ENCODE measurements around the gene DHPS. TPM values are rescaled to one million over a fixed set of nuclear protein-coding genes. Genes with fewer than 3 reads are reported as not detected.

DHPS gene
- polyA plus RNA-seq, 1 experiment = 92.2 TPM

GRCh38 chr19:12667731-12668302 is 13.9 kb downstream of the DHPS start:
- no peaks in the 10 kb centered on the region for H3K27me3 ChIP-seq (ENCODE audit: control insufficient read depth, insufficient read depth, low read length)
- no peak overlapping the region; the same call in 1 of the 2 replicates for H3K4me3 ChIP-seq (ENCODE audit: low read depth, low read length)
- CTCF ChIA-PET = interaction anchor here (1.0 to 2.4 kb wide), 5 partner anchors 9 to 104 kb away, joined by 3 to 13 read pairs (median 3); no protein-coding TSS in a partner anchor
- peaks cover 12% of the 10 kb centered on the region for H3K36me3 ChIP-seq (ENCODE audit: control insufficient read depth, insufficient read depth, low read length)
- POLR2A ChIA-PET = no interaction called here
- TF ChIP-seq, protein P1, sequence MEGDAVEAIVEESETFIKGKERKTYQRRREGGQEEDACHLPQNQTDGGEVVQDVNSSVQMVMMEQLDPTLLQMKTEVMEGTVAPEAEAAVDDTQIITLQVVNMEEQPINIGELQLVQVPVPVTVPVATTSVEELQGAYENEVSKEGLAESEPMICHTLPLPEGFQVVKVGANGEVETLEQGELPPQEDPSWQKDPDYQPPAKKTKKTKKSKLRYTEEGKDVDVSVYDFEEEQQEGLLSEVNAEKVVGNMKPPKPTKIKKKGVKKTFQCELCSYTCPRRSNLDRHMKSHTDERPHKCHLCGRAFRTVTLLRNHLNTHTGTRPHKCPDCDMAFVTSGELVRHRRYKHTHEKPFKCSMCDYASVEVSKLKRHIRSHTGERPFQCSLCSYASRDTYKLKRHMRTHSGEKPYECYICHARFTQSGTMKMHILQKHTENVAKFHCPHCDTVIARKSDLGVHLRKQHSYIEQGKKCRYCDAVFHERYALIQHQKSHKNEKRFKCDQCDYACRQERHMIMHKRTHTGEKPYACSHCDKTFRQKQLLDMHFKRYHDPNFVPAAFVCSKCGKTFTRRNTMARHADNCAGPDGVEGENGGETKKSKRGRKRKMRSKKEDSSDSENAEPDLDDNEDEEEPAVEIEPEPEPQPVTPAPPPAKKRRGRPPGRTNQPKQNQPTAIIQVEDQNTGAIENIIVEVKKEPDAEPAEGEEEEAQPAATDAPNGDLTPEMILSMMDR (IDR thresholded peaks at IDR 0.05; ENCODE audit: insufficient read depth, low read depth, low read length) = no peak
- no peak for DNase-seq (ENCODE audit: low read depth)

GRCh38 chr19:12666265-12667048 is 15.2 kb downstream of the DHPS start, which contains the start of the genes MAN2B1 and WDR83:
Gene MAN2B1 (minus strand): TSS chr19:12666742. CDS start chr19:12666701, 41 bp downstream.
Gene WDR83 (plus strand): TSS chr19:12666807. CDS start chr19:12669791, 2,984 bp downstream.
- peaks cover 11% of the 10 kb centered on the region for H3K36me3 ChIP-seq (ENCODE audit: control insufficient read depth, insufficient read depth, low read length)
- ChIA-PET CTCF (interaction anchor here (1.0 to 1.3 kb wide), 4 partner anchors 9 to 103 kb away, joined by 3 to 5 read pairs (median 4); no protein-coding TSS in a partner anchor), POLR2A (no interaction called here)
- TF ChIP-seq, protein P1 (IDR thresholded peaks at IDR 0.05; ENCODE audit: insufficient read depth, low read depth, low read length) = no peak
- H3K27me3 ChIP-seq (ENCODE audit: control insufficient read depth, insufficient read depth, low read length) = no peaks in the 10 kb centered on the region
- peak within 1 kb of the TSS; percentile 71 for H3K4me3 ChIP-seq (ENCODE audit: low read depth, low read length)
- DNase-seq (ENCODE audit: low read depth) = no peak

- no peaks in the 10 kb centered on the region for H3K27me3 ChIP-seq (ENCODE audit: control insufficient read depth, insufficient read depth, low read length)
- CTCF ChIA-PET = interaction anchor here (1.0 to 1.3 kb wide), 3 partner anchors 10 to 102 kb away, joined by 3 to 5 read pairs (median 4); no protein-coding TSS in a partner anchor
- peak overlapping the region; percentile 71 for H3K4me3 ChIP-seq (ENCODE audit: low read depth, low read length)
- no peak for DNase-seq (ENCODE audit: low read depth)
- TF ChIP-seq, protein P1 (IDR thresholded peaks at IDR 0.05; ENCODE audit: insufficient read depth, low read depth, low read length) = no peak
- POLR2A ChIA-PET = no interaction called here
- peaks cover 15% of the 10 kb centered on the region for H3K36me3 ChIP-seq (ENCODE audit: control insufficient read depth, insufficient read depth, low read length)
These were observed 15.9 kb downstream of the DHPS start for GRCh38 chr19:12665671-12666264.

DNA sequence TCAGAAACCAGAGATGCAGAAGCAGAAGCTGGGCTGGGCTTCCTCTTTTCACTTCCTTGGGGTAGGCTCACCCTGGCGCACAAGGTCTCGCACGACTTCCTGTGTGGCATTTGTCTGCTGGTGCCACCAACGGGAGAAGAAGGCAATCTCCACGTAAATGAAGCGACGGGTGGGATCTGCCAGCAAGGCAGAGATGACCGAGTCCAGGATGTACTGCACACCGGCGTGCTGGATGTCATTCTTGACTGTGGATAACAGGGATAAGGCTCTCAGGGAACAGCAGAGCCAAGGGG is 16.5 kb downstream of the DHPS start:
- POLR2A ChIA-PET = no interaction called here
- H3K27me3 ChIP-seq (ENCODE audit: control insufficient read depth, insufficient read depth, low read length) = no peaks in the 10 kb centered on the region
- CTCF ChIA-PET = interaction anchor here (1.3 kb wide), 1 partner anchor 14 kb away, joined by 3 read pairs; no protein-coding TSS in a partner anchor
- no peak for DNase-seq (ENCODE audit: low read depth)
- TF ChIP-seq, protein P1 (IDR thresholded peaks at IDR 0.05; ENCODE audit: insufficient read depth, low read depth, low read length) = no peak
- H3K36me3 ChIP-seq (ENCODE audit: control insufficient read depth, insufficient read depth, low read length) = peaks cover 14% of the 10 kb centered on the region
- no peak overlapping the region for H3K4me3 ChIP-seq (ENCODE audit: low read depth, low read length)

Data from BJ (cell line).